Measurements from ENCODE around the gene NSUN7.
"Not testable (repeated sequence)": the region's sequence is repeated elsewhere in the genome, so short reads cannot be mapped to it uniquely, and the experiment has no call there.

NSUN7 gene

DNA sequence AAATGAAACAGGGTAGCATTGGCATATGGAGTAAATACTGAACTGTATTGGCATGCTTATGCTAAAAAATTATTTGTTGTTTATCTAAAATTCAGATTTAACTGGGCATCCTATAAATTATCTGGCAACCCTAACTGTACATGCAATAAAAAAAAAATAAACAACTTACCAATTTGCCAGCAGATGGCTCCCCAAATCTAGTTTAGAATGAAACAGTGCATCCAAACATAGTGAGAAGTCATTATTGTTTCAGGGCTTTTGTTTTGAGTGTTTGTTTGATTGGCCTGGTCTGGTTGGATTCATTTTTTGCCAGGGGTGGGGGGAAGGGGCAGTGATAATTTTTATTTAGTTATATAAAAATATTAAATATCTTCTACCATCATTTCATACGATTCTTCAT, 12.8 kb upstream of the NSUN7 start:
- no peak for DNase-seq

DNA sequence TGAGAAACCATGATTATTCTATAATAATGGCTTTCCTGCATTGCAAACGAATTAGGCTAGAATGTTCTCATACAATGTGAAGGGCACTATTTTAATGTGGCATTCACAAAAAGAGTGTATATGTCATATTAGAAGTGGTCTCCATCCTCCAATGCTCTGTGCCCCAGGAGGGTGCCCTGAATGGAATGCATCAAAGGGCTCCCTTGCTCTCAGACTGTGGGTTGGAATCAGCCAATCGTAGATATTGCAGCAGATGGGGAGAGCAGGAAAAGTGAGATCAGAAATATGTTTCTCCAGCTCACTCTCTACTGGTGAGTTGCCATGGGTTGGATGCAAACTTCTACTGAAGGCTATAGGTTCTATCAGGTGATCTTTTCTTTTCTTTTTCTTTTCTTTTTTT, 11.9 kb upstream of the NSUN7 start:
- no peak for DNase-seq

DNA sequence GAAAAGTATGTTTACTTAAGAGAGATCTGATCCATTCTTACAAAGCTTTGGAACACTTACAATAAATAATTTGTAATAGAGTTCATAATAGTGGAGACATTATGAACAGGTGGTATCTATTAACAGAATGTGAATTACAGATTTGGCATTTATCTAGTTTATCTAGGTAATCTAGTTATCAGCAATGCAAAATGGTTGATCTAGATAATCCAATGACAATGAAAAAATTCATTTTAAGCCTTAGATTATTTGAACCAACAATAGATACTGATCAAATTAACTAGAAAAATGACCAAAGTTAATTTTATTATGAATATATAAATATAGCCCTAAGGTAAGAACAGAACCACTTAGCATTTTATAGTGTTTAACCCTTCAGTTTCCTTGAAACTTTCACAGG, 10.4 kb upstream of the NSUN7 start:
- DNase-seq = no peak

DNA sequence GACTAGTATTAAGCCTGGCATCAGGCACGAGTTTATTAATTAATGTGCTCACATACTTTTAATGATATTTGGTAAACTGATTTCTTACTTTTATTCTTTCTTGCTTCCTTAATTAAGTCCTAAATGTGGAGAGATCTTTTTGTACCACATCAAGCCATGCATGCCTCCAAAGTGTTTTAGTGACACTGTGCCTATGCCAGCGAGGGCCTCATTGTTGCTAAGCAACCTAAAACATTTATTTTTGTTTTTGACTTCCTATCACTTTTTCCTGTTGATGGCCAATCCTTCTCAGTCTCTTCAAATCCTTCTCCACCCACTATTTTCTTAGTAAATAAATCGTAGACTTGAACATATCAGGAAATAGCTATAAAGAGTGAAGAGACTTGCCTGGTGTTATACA, 5.5 kb upstream of the NSUN7 start:
- DNase-seq = no peak

DNA sequence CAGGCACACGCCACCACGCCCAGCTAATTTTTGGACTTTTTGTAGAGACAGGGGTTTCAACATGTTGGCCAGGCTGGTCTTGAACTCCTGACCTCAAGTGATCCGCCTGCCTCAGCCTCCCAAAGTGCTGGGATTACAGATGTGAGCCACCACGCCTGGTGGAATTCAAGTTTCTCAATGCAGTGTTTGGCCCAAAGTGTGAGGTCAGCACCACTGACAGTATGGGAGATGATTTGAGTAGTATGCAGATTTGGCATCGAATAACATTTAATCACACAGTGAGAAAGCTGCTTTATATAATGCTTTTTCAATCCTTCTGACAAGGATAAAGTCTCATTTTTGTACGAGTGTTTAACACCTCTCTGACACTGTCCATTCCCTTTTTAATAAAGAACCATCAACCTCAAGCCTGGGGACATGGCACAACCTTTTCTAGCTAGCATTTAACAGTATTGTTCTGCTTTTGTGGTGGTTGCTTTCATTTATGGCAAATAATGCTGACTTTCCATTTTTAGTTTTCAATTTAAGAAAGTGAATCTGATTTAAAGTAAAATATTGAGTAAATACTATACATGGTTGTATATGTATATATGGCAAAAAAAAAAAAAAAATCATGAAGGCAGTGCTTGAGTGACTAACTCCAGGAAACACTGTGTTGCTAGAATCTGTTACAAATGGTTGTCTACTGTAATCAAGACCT, 4.3 kb upstream of the NSUN7 start:
- DNase-seq = no peak

DNA sequence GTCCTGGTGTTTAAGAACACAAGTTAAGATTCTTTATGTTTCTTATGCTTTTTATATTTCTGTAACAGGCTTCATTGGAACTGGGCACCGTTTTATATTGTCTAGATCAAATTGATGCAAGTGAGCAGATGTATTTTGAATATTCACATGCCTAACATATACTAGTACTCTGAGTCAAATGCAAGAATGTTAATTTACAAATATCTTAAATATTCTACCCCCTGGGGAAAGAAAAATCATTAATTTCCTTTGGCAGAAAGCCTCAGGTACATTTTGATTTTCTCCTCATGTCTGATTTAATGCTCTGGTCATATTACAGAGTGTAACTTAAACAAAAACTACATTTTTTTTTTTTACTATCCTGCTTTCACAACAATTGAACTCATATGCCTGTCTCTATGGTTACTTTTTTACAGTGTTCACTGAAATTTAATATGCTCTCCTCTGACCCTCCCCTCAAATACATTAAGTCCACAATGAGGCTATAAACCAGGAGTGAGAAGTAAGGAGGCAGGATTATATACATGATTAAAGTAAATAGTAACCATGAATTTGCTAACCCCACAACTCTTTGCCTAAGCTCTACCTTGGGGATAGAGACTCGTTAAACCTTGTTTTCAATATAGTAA, 2.4 kb upstream of the NSUN7 start:
- no peak for DNase-seq

DNA sequence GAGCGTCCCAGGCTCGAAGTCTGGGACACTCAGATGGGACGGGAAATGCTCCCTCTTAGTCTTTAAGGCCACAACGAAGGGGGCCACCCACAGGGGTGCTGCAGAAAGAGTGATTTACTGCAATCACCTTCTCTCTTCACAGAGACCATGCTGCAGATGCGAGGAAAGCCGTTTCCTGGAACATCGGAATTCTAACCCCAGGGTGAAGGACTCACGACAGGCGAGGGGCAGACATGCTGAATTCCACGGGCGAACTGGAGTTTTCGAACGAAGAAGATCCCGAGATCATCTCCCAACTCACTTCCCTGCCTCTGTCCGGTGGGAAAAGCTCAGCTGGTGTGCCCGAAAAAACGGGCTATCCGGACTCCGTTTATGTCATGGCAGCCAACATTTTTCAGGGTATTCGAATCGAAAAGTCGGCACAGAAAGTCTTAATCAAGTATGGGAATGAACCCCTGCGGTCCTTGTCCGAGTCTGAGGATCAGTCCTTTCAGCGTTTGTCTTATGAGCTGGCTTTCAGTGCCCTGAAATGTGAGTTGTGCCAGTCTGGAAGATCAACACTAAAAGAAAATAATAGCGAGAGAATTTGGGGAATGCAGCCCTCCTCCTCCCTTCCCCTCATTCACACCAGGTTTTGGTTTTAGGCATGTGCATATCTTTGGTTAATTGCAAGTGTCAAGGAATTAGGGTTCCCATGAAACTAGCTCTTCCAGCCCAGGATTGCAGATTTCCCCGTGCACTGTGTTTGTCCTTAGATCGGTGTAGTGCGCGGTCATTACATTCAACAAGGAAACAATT, 905 bp downstream of the NSUN7 start:
- no peak for DNase-seq

DNA sequence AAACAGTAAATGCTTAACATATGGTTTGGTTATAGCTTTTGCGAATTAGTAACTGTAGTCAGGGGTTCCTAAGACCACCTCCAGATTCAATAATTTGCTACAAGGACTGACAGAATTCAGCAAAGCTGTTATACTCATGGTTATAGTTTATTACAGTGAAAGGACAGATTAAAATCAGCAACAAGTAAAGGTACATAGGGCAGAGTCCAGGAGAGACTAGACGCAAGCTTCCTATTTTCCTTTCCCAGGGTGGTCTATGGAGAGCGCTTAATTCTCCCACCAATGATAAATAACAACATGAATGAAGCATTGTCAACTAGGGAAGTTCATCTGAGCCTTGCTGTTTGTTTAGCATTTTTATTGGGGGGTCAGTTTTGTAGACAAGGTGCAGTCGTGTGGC, 5.9 kb downstream of the NSUN7 start:
- DNase-seq = no peak

DNA sequence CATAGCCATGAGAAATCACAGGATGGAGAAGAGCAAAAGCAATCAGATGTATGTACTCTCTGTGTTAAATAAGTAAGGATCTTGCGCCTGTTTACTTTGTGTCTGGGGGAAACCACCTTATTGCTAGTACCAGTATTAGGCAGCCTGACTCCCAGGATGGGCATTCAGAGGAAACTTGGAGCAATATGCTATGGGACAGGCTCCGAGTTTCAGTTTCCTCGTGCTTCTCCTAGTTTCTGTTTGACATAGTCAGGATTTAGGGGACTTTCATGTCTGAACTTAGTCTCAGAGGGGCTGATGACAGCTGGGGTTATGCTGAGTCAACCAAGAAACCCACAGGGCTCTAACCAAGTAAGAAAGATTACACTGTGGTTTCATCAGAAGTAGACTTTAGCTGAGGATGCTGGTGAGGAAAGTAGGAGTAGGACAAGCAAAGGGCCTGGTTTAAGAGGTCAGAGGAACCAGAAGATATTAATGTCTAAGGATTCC, 13.5 kb downstream of the NSUN7 start:
- peak; percentile 36 for DNase-seq

DNA sequence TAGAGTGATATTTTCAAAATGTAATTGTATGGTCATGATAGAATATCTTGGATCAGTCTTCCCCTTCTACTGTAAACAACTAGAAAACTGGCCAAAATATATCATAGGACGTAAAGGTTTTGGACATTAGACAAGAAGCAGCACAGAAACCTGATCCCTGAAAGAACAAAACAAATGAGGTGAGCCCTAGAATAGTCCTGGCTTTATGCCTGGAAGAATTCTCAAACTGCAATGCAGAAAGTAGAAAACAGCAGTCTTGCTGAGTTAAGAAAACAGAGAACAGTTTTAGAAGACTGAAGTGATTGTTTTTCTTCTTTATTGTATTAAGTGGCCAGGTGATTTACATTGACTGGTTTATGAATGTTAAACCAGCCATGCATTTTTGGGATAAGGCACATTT, 19.5 kb downstream of the NSUN7 start:
- DNase-seq = no peak

DNA sequence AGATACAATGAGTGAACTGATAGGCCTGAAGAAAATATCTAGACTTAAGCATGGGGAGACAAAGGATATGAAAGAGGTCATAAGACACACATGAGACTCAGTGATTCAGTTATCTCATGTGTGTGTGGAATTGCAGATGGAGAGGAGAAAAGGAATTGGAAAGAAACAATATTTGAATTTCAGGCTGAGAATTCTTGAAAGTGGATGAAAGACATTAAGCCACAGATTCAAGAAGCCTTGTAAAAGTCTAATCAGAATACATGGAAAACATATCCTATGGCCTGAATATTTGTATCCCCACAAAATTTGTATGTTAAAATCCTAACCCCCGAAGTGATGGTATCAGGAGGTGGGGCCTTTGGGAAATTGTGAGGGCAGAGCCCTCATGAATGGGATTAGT, 28.3 kb downstream of the NSUN7 start:
- no peak for DNase-seq

DNA sequence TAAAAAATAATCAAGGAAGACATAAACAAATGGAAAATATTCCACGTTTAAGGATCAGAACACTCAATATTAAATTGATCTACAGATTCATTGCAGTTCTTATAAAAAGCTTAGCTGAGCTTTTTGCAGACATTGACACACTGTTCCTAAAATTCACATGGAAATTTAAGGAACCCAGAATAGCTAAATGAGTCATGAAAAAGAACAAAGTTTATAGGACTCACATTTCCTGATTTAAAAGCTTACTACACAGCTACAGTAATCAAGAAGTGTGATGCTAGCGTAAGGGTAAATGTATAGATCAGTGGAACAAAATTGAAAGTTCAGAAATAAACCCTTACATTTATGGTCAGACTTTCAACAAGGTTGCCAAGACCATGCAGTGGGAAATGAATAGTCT, 33.1 kb downstream of the NSUN7 start:
- no peak for DNase-seq

DNA sequence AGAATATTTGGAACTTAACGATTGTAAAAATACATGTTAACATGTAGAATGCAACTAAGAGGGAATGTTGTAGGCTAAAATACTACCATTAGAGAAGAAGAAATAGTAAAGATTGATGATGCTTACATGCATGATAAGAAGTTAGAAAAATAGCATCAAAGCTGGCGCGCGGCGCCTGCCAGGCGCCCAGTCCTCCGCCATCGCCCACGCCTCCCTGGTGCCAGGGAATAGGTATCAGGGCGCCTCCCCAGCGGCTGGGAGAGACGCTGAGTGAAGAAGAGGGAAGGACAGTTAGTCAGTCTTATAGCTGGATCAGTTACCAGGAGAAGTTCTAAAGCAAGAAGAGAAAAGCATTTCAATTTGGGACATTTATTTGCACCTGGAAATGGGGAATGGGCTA, 36.0 kb downstream of the NSUN7 start:
- no peak for DNase-seq

DNA sequence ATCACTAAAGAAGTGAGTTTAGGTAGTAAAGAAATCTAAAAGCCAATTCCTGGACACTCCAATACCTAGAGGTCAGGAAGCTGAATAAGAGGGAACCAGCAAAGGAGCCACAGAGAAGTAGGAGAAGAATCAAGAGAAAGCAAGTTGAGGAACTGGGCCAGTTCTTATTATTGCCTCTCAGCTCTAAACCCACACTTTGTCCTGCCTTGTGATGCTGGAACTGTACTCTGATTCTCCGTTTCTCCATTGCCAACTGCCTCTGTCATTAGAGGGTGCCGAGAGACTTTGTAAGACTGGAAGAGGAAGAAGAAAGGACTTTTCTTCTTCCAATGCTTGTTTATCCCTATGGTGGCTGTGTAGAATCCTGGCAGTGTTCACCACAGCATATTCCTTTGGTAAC, 38.6 kb downstream of the NSUN7 start:
- no peak for DNase-seq

DNA sequence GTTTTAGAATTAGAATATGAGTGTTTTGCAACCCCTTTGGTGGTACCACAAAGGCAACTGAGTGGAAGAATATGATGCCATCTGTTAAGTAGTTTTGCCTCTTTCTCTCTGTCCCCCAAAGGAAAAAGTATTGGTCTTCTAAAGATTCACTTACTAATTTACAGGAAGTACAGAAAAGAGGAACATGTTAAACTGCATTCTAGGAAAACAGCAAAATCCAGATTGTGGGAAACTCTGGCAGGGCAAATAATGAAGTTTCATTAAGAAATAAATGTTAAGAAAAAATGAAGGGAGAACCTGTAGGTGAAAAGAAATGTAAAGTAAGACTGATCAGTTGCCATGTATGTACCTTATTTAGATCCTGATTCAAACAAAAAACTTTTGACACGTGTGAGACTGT, 39.3 kb downstream of the NSUN7 start:
- DNase-seq = no peak

DNA sequence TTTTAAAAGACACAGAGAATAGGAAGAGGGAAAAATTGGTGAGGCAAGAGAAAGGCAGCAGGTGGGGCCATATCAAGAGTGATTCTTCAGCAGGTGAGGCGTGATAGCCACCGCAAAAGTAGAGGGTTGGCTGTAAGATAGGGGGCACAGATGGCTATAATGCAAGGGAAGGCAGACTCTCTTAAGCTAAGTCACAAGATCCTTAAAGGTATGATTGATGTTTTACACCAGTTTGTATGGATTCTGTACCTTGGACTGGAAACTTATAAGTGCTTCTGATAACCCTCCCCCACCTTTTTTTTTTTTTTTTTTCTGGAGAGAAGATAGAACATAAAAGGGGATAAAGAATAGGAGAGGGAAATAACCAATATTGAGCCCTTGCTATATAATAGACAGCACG, 40.0 kb downstream of the NSUN7 start:
- DNase-seq = no peak

DNA sequence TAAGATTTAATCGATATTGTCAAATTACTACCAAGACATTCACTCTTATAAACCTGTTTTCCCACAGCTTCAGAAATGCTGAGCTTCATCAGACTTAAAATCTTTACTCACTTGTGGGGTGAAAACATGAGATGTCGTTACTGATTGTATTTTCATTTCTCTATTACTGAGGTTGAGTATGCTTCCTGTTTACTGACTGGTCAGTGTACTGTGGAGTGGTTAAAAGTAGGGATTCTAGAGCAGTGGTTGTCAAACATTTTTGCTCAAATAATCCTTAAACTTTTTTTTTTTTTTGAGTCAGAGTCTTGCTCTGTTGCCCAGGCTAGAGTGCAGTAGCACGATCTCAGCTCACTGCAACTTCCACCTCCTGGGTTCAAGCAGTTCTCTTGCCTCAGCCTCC, 50.3 kb downstream of the NSUN7 start:
- no peak for DNase-seq

DNA sequence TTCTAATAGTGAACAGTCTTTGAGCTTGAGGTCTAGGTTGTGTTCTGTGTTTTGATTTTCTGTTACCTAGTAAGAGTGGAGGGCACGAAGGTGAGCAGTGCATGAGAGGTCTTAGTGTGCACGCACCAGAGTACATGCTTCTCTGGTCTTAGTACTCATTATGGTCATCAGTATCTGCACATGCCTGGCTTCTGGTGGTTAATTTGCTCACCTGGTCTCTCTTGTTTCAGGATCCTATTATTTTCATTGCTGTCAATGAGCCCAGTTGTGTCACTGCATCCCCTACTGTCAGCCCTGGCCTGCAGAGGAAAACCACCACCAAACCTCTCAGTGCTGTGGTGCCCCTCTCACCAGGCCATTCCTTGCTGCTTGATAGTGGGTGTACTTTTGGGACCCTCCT, 54.8 kb downstream of the NSUN7 start:
- DNase-seq = no peak

DNA sequence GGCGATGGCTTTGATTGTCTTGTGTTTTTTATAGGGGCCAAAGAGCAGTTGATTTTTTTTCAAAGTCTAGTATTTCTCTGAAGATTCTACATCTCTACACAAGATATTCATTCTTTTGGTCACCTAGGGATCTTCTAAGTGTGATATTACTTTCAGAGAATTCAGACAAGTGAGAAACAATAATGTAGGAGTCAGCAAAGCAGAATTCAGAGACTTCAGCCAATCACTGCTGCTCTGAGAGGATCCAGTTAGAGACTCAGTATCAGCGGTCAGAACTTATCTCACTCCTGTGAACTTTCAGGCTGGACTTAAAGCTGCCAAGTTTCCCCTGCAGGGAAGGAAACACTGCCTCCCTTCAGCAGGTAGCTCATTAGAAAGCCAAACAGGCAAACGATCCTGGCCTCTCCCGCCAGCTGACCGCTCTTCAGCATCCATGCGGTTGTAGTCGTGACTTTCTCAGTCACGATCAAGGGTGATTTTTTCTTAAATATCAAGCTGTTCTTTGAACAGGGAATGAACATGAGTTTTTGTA, 59.2 kb downstream of the NSUN7 start:
- DNase-seq = no peak

DNA sequence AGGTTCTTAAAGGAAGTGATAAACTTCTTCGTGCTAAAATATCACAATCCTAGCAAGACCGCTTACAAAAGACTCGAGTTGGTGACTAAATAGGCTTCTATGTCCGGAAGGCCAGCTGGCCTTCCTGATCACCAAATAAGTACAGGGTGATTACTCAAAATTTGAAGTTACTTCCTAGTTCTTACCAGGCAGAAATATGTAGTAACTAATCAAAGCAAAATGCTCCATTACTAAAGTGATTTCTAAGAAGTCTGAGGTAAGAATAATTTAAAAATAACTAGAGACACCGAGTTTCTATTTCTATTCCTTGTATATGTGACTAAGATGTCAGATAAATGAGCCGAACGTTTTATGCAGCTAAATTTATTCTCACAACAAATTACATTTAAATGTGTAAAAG, 62.2 kb downstream of the NSUN7 start:
- no peak for DNase-seq

DNA sequence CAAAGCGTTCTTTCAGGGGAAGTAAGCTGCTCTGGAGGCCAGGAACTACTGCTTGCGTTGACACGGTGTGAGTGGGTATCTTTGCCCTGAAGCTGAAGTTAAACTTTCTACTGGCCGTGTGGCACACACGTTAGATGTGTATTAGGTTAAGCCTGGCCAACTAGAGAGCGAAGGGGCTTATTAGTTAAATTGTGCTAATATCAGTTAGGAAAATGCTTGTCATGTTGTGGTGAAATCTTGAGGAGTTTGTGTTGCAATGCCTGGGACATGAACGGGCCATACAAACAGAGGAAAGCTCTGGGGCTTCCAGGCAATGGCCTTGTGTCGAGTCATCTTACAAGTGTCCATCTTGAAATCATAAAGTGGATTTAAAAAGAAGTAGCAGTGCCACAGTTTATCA, 62.6 kb downstream of the NSUN7 start:
- DNase-seq = no peak

DNA sequence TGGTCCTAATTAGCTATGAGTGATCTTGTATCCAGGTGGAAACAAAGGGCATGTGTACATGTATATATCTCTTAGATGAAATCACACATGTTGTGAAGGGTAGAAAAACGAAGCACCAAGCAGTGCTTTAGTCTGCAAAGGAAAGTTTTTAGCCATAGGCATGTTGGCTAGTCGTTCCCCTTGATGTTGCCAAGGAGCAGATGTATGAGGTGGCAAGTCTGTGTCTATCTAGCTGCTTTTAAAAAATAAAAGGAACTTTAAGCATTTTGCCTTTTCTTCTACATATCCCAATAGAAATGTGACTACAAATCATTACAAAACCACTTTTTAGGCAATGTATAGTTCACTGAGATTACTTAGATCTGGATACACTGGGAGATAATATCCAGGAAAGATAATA, 63.1 kb downstream of the NSUN7 start:
- DNase-seq = no peak

DNA sequence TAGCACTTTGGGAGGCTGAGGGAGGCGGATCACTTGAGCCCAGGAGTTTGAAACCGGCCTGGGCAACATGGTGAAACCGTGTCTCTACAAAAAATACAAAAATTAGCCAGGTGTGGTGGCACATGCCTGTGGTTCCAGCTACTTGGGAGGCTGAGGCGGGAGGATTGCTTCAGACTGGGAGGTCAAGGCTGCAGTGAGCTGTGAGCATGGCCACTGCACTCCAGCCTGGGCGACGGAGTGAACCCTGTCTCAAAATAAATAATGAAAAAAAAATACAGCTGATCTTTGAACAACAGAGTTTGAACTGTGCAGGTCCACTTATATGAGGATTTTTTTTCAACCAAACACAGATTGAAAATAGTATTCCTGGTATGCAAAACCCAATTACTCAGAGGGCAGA, 67.4 kb downstream of the NSUN7 start:
- DNase-seq = not testable (repeated sequence)

DNA sequence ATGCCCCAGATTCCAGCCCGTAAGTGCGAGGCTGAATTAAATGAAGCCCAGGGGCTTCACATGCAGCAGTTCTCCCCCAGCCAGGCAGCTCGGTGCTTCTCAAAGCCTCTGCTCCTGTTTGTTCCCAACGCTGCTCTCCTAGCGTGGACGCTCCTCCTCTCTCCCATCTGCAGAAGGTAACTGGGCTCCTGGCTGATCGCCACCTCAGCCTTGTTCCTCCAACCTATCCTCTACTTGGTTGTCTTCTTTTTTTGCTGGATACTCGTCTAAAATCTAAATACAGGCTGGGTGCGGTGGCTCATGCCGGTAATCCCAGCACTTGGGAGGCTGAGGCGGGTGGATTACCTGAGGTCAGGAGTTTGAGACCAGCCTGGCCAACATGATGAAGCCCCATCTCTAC, 70.3 kb downstream of the NSUN7 start:
- no peak for DNase-seq
